GM12878 (cell line): ENCODE results near the gene OR13A1. TPM values are rescaled to one million over a fixed set of nuclear protein-coding genes. Genes with fewer than 3 reads are reported as not detected.

Experiments used
- ATAC-seq: fragments of 200-7000 bp; cut with Tn5 transposase; 3 replicates; pipeline ENCODE4 v1.9.1; 2020; ENCODE audit warnings: mild to moderate bottlenecking, moderate library complexity
- BruUV-seq: library from RNA; stranded (reverse); fragments of 400-500 nt; replicated peaks from 2 replicates; lab custom pipeline; 2021; lab: Mats Ljungman, UMichigan
- CTCF ChIA-PET: fragments of 300-600 bp; sonication (Branson Sonifier 250); formaldehyde crosslinking; extraction: SDS; loops from one replicate; lab custom pipeline; 2021; ENCODE audit warnings: inconsistent platforms; lab: Yijun Ruan, JAX
- POLR2A ChIA-PET: fragments of 350-600 bp; formaldehyde crosslinking; extraction: SDS; loops from one replicate; lab custom pipeline; 2021; ENCODE audit warnings: inconsistent platforms; lab: Charles Lee
- RAD21 ChIA-PET: fragments of 300-600 bp; sonication (Branson Sonifier 250); formaldehyde crosslinking; loops from one replicate; lab custom pipeline; 2023; ENCODE audit warnings: antibody characterized with exemption; ENCODE audit not compliant: unreplicated experiment; lab: Charles Lee
- SMC1A ChIA-PET: fragments of 300-600 bp; sonication (Branson Sonifier 250); formaldehyde crosslinking; loops from one replicate; lab custom pipeline; 2023; ENCODE audit not compliant: unreplicated experiment, uncharacterized antibody; lab: Charles Lee
- DNase-seq: peaks from one replicate; pipeline ENCODE4 v3.0.0-alpha.2; 2011; ENCODE audit warnings: low read depth, low spot score
- FAIRE-seq: peaks from 3 replicates; lab custom pipeline; 2011; peaks lifted over from hg19 to GRCh38; lab: Jason Lieb, UNC
- H2AFZ ChIP-seq: 2 replicates; pipeline ENCODE4 v1.6.0; 2011; ENCODE audit warnings: low read depth, low read length, control low read depth; ENCODE audit not compliant: control insufficient read depth
- H3K27ac ChIP-seq: 2 replicates; pipeline ENCODE4 v1.5.1; 2011; ENCODE audit warnings: control low read depth; ENCODE audit not compliant: control insufficient read depth, insufficient read depth
- H3K27me3 ChIP-seq, 2 experiments: replicated peaks in 1 of 2; 2 replicates each; pipeline versions ENCODE4 v1.6.0 to v1.6.1; 2011; ENCODE audit warnings: low read length in 1 of 2; ENCODE audit not compliant: control insufficient read depth in 2 of 2, insufficient read depth in 2 of 2
- H3K36me3 ChIP-seq, 2 experiments: 2 replicates each; pipeline ENCODE4 v1.5.1; 2011; ENCODE audit warnings: low read length in 1 of 2; ENCODE audit not compliant: control insufficient read depth in 2 of 2, insufficient read depth in 2 of 2
- H3K4me1 ChIP-seq: 2 replicates; pipeline ENCODE4 v1.6.1; 2011; ENCODE audit warnings: mild to moderate bottlenecking, low read length, moderate library complexity, mixed read lengths; ENCODE audit not compliant: control insufficient read depth, insufficient read depth
- H3K4me2 ChIP-seq: 2 replicates; pipeline ENCODE4 v1.6.0; 2011; ENCODE audit warnings: control low read depth; ENCODE audit not compliant: control insufficient read depth, insufficient read depth
- H3K4me3 ChIP-seq: fragments of 200-600 bp; sonication (generic); 2 replicates; pipeline ENCODE4 v1.5.1; 2016
- H3K79me2 ChIP-seq: 2 replicates; pipeline ENCODE4 v1.6.0; 2011; ENCODE audit warnings: low read length; ENCODE audit not compliant: control insufficient read depth, insufficient read depth
- H3K9ac ChIP-seq: 2 replicates; pipeline ENCODE4 v1.8.0; 2011; ENCODE audit warnings: low read length, control low read depth, mixed read lengths; ENCODE audit not compliant: control insufficient read depth, insufficient read depth
- H3K9me3 ChIP-seq: replicated peaks from 3 replicates; pipeline ENCODE4 v1.5.1; 2011; ENCODE audit warnings: mild to moderate bottlenecking, low read length; ENCODE audit not compliant: control insufficient read depth, insufficient read depth
- H4K20me1 ChIP-seq: 2 replicates; pipeline ENCODE4 v1.6.0; 2011; ENCODE audit not compliant: control insufficient read depth, insufficient read depth
- CEBPB ChIP-seq, 2 experiments: fragments of 150-350 bp in 1 of 2; IDR thresholded peaks; 2 replicates each; pipeline ENCODE4 v1.6.1; 2012 to 2014; ENCODE audit warnings: low read depth in 2 of 2, low read length in 2 of 2, borderline replicate concordance in 1 of 2, inconsistent platforms in 1 of 2
- CHD4 ChIP-seq: fragments of 200-600 bp; sonication (generic); IDR thresholded peaks from 2 replicates; pipeline ENCODE4 v1.6.1; 2016; ENCODE audit warnings: mild to moderate bottlenecking
- CREB1 ChIP-seq: IDR thresholded peaks from 2 replicates; pipeline ENCODE4 v1.6.1; 2012; ENCODE audit warnings: low read depth, mild to moderate bottlenecking, inconsistent platforms
- MEF2A ChIP-seq: IDR thresholded peaks from 2 replicates; pipeline ENCODE4 v1.6.1; 2011; ENCODE audit warnings: low read depth, mild to moderate bottlenecking, low read length, moderate library complexity; ENCODE audit not compliant: insufficient read depth
- NR2C2 ChIP-seq: IDR thresholded peaks from 2 replicates; pipeline ENCODE4 v1.6.1; 2011; ENCODE audit warnings: borderline replicate concordance, low read depth; ENCODE audit not compliant: control insufficient read depth, insufficient read length
- POLR2AphosphoS5 ChIP-seq: IDR thresholded peaks from 2 replicates; pipeline ENCODE4 v1.6.1; 2011; ENCODE audit warnings: mild to moderate bottlenecking, low read length, inconsistent platforms
- RAD51 ChIP-seq: fragments of 450-650 bp; IDR thresholded peaks from 2 replicates; pipeline ENCODE4 v1.6.1; 2016; ENCODE audit warnings: moderate library complexity, mild to moderate bottlenecking, inconsistent platforms
- ZNF622 ChIP-seq: fragments of 450-650 bp; IDR thresholded peaks from 2 replicates; pipeline ENCODE4 v1.6.1; 2017; ENCODE audit warnings: mild to moderate bottlenecking, inconsistent platforms
- in situ Hi-C: fragments of 300-500 bp; cut with MboI; formaldehyde crosslinking; loops from 9 replicates; pipeline ENCODE4 v1.14.3; 2018; ENCODE audit warnings: mixed read lengths
- intact Hi-C: fragments of 100-400 bp; cut with micrococcal nuclease; formaldehyde crosslinking; loops from one replicate; pipeline ENCODE4 v1.14.2; 2022; ENCODE audit not compliant: unreplicated experiment
- polyA plus RNA-seq, 11 experiments: library from polyadenylated mRNA; depleted of rRNA in 4 of 11; unstranded in 6 of 11; stranded (reverse) in 5 of 11; fragments of >200 nt; fragmentation: Nextera tagmentation in 4 of 11; fragmentation: Illumina TruSeq in 1 of 11; extraction: Ambion mirVana in 4 of 11; extraction: Trizol in 1 of 11; gene quantifications; 1 replicate in 1 of 11; 2 replicates in 10 of 11; pipeline versions ENCODE4 v1.2.1 to v1.2.3, GENCODE V29; 2011 to 2016; ENCODE audit warnings: inconsistent platforms in 2 of 11, missing spikeins in 2 of 11, low read depth in 1 of 11
- total RNA-seq, 4 experiments: library from RNA; depleted of rRNA in 3 of 4; stranded (reverse); fragments of >200 nt in 3 of 4; fragmentation: Illumina TruSeq in 1 of 4; extraction: Trizol in 1 of 4; gene quantifications; 2 replicates each; pipeline versions ENCODE4 v1.2.1 to v1.2.3, GENCODE V29; 2013 to 2021

OR13A1 gene
- total and polyA plus RNA-seq, 10 of the 15 experiments (the other 5 are each of a cell fraction or from before 2014, with no cell fraction given): 0.14 to 0.56 (median 0.27) TPM; not detected in 1

DNA sequence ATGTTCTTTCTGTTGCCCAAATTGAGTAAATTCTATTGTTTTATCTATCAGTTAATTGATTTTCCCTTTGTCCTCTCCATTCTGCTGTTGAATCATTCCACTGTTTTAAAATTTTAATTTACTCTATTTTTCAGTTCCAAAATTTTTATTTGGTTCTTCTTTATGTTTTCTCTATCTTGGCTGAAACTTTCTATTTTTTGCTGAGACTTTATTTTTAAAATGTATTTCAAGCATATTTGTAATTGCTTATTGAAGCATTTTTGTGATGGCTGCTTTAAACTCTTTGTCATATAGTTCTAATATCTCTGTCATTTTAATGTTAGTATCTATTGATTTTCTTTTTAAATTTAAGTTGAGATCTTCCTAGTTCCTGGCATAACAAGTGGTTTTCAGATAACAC is 60.5 kb downstream of the OR13A1 start:
- RAD21 ChIA-PET: no interaction called here
- no peak for FAIRE-seq
- ATAC-seq: no peak
- H3K36me3 ChIP-seq: no peaks in the 10 kb centered on the region
- DNase-seq: no peak
- no TSS peak for BruUV-seq
- intact Hi-C loops: loop anchor here (5.0 kb wide), 2 partner anchors 417 to 767 kb away; partner anchors contain the start of gene ZFAND4
- POLR2A ChIA-PET: no interaction called here
- no peak overlapping the region for H3K27ac ChIP-seq
- no peak overlapping the region for H3K9ac ChIP-seq
- no peaks in the 10 kb centered on the region for H3K79me2 ChIP-seq
- H3K4me2 ChIP-seq: no peak overlapping the region
- H3K9me3 ChIP-seq: no peaks in the 10 kb centered on the region; the same call in 2 of the 3 replicates
- H4K20me1 ChIP-seq: no peaks in the 10 kb centered on the region
- H3K27me3 ChIP-seq: no peaks in the 10 kb centered on the region
- H3K4me1 ChIP-seq: peaks cover 12% of the 10 kb centered on the region
- TF ChIP-seq CREB1 (no peak), NR2C2 (no peak), MEF2A (no peak), CEBPB (IDR thresholded peaks at IDR 0.05; ENCODE audit: borderline replicate concordance in 1 of 2, low read depth in 2 of 2, low read length in 2 of 2) (no peak), RAD51 (no peak), CHD4 (no peak), ZNF622 (no peak), POLR2AphosphoS5 (no peak)
- CTCF ChIA-PET: no interaction called here
- in situ Hi-C loops: loop anchor here (5.0 kb wide), 2 partner anchors 207 to 417 kb away; partner anchors contain the start of gene ZFAND4
- no peak overlapping the region for H3K4me3 ChIP-seq
- SMC1A ChIA-PET: no interaction called here
- no peak overlapping the region for H2AFZ ChIP-seq
